ENCODE measurements around the gene ACER3. TPM values are rescaled to one million over a fixed set of nuclear protein-coding genes. Genes with fewer than 3 reads are reported as not detected.

The ACER3 gene
- total and polyA plus RNA-seq, 11 donors: 3.2 to 17.0 (median 9.8) TPM

- no peak for ATAC-seq
- WGBS, 4 donors: 46 to 69% (median 68%) methylated on average over 2 of the region's 2 CpGs
- intact Hi-C loops (cut with DNase I): no loop called here
These were observed 113.6 kb downstream of the ACER3 start for GRCh38 chr11:76974179-76974891.

GRCh38 chr11:76975513-76975912 is 114.8 kb downstream of the ACER3 start:
- intact Hi-C loops (cut with DNase I): no loop called here

More at GRCh38 chr11:76974179-76974891, 113.6 kb downstream of the ACER3 start:
- no peak for TF ChIP-seq POLR2A (IDR thresholded peaks at IDR 0.05)
- TF ChIP-seq CTCF (IDR thresholded peaks at IDR 0.05): no peak
- no peak for DNase-seq
- no peaks in the 10 kb centered on the region for H3K4me1 ChIP-seq
- H3K9me3 ChIP-seq: peaks cover 0 to 25% (median 9%) of the 10 kb centered on the region in 12 donors
- H3K27ac ChIP-seq: no peak overlapping the region
- no peak overlapping the region for H3K4me3 ChIP-seq
- H3K27me3 ChIP-seq: no peaks in the 10 kb centered on the region
- peaks cover 0 to 15% (median 3%) of the 10 kb centered on the region in 9 donors for H3K36me3 ChIP-seq

GRCh38 chr11:76977791-76978190 is 117.1 kb downstream of the ACER3 start:
- H3K27me3 ChIP-seq: no peaks in the 10 kb centered on the region
- ATAC-seq: no peak
- peaks cover 0 to 15% (median 3%) of the 10 kb centered on the region in 9 donors for H3K36me3 ChIP-seq
- TF ChIP-seq CTCF (IDR thresholded peaks at IDR 0.05): no peak
- TF ChIP-seq POLR2A (IDR thresholded peaks at IDR 0.05): no peak
- DNase-seq: no peak
- H3K9me3 ChIP-seq: no peaks in the 10 kb centered on the region
- intact Hi-C loops (cut with DNase I): no loop called here
- H3K4me1 ChIP-seq: no peaks in the 10 kb centered on the region
- no peak overlapping the region for H3K4me3 ChIP-seq
- H3K27ac ChIP-seq: no peak overlapping the region
- 89 to 98% (median 97%) methylated on average over 5 to 8 of the region's 8 CpGs for WGBS, 4 donors

More at GRCh38 chr11:76975513-76975912, 114.8 kb downstream of the ACER3 start:
- DNase-seq (no peak), ATAC-seq (no peak)
- Histone ChIP-seq H3K4me3 (no peak overlapping the region), H3K9me3 (peaks cover 0 to 19% (median 9%) of the 10 kb centered on the region in 12 donors), H3K27ac (no peak overlapping the region), H3K36me3 (peaks cover 0 to 15% (median 3%) of the 10 kb centered on the region in 9 donors), H3K27me3 (no peaks in the 10 kb centered on the region), H3K4me1 (no peaks in the 10 kb centered on the region)
- TF ChIP-seq CTCF (IDR thresholded peaks at IDR 0.05) (no peak), POLR2A (IDR thresholded peaks at IDR 0.05) (no peak)

- intact Hi-C loops (cut with DNase I): no loop called here
- DNase-seq (no peak), ATAC-seq (no peak)
- no peaks in the 10 kb centered on the region for H3K4me1 ChIP-seq
- peaks cover 0 to 15% (median 3%) of the 10 kb centered on the region in 9 donors for H3K36me3 ChIP-seq
- no peaks in the 10 kb centered on the region for H3K9me3 ChIP-seq
- no peak overlapping the region for H3K4me3 ChIP-seq
- H3K27me3 ChIP-seq: no peaks in the 10 kb centered on the region
- no peak for TF ChIP-seq CTCF (IDR thresholded peaks at IDR 0.05)
- H3K27ac ChIP-seq: no peak overlapping the region
- 93 to 99% (median 96%) methylated on average over 4 of the region's 4 CpGs for WGBS, 4 donors
These were observed 117.5 kb downstream of the ACER3 start for GRCh38 chr11:76978239-76978638.

Measured in heart left ventricle (tissue), 16 donors.